Body of pancreas (tissue), 4 donors: Measurements from ENCODE around the gene PTPN12. TPM values are rescaled to one million over a fixed set of nuclear protein-coding genes. Genes with fewer than 3 reads are reported as not detected.

Source experiments
- ATAC-seq: fragments of 150-250 bp; one replicate; pipeline ENCODE4 v1.9.1; 2016
- DNase-seq, 4 donors: peaks; one replicate each; pipeline ENCODE4 v3.0.0-alpha.2; 2019
- H3K27ac ChIP-seq, 4 donors: fragments of 200-600 bp; sonication (generic); 1 replicate in 3 of 4; 2 replicates in 1 of 4; pipeline versions ENCODE4 v1.5.1 to v1.6.1; 2016 to 2019; ENCODE audit warnings: mild to moderate bottlenecking in 1 of 4, mixed read lengths in 1 of 4, moderate library complexity in 1 of 4
- H3K27me3 ChIP-seq, 2 donors: fragments of 200-600 bp; sonication (generic); one replicate each; pipeline ENCODE4 v1.6.0; 2016; ENCODE audit warnings: mild to moderate bottlenecking in 1 of 2
- H3K36me3 ChIP-seq, 2 donors: fragments of 200-600 bp; sonication (generic); replicated peaks in 1 of 2; 2 replicates each; pipeline ENCODE4 v1.5.1; 2016; ENCODE audit warnings: low read depth in 2 of 2; ENCODE audit not compliant: insufficient read depth in 1 of 2
- H3K4me1 ChIP-seq: fragments of 200-600 bp; sonication (generic); one replicate; pipeline ENCODE4 v1.6.0; 2016
- H3K4me3 ChIP-seq, 2 donors: fragments of 200-600 bp; sonication (generic); 1 replicate in 1 of 2; 2 replicates in 1 of 2; pipeline ENCODE4 v1.5.1; 2016 to 2019
- H3K9me3 ChIP-seq, 3 donors: fragments of 200-600 bp; sonication (generic); 1 replicate in 2 of 3; 2 replicates in 1 of 3; pipeline ENCODE4 v1.5.1; 2016
- CTCF ChIP-seq, 7 experiments: fragments of 450-650 bp in 4 of 7; fragments of 200-600 bp in 3 of 7; sonication (generic) in 3 of 7; IDR thresholded peaks; one replicate each; pipeline ENCODE4 v1.5.1; 2016 to 2019; ENCODE audit warnings: antibody characterized with exemption in 7 of 7
- POLR2A ChIP-seq, 3 donors: fragments of 450-650 bp; IDR thresholded peaks; one replicate each; pipeline ENCODE4 v1.6.1; 2016; ENCODE audit warnings: antibody characterized with exemption in 3 of 3, mild to moderate bottlenecking in 2 of 3
- WGBS, 2 donors: methylation state at CpG; one replicate each; pipeline ENCODE4 v1.1.5; 2017; 5-methylcytosine and 5-hydroxymethylcytosine counted together
- intact Hi-C: fragments of 100-400 bp; cut with DNase I; formaldehyde crosslinking; loops from one replicate; pipeline ENCODE4 v1.15.1; 2023
- total RNA-seq, 2 donors: library from RNA; depleted of rRNA; stranded (reverse); fragments of >200 nt; gene quantifications; one replicate each; pipeline ENCODE4 v1.1.0, GENCODE V29; 2016

The PTPN12 gene
- total RNA-seq, 2 donors from 2014 or later: 39.7 to 57.4 TPM

GRCh38 chr7:77655356-77655755 is 118.3 kb downstream of the PTPN12 start:
- no peaks in the 10 kb centered on the region for H3K9me3 ChIP-seq
- no peaks in the 10 kb centered on the region for H3K36me3 ChIP-seq
- H3K4me3 ChIP-seq: no peak overlapping the region
- WGBS, 2 donors: 96 to 100% methylated on average over 1 of the region's 1 CpG
- TF ChIP-seq POLR2A (IDR thresholded peaks at IDR 0.05): no peak
- TF ChIP-seq CTCF (IDR thresholded peaks at IDR 0.05): no peak
- intact Hi-C loops: no loop called here
- H3K4me1 ChIP-seq: peaks cover 25% of the 10 kb centered on the region
- H3K27ac ChIP-seq: no peak overlapping the region
- DNase-seq: no peak
- no peak for ATAC-seq
- no peaks in the 10 kb centered on the region for H3K27me3 ChIP-seq

GRCh38 chr7:77655836-77656455 is 118.9 kb downstream of the PTPN12 start:
- Histone ChIP-seq H3K36me3 (no peaks in the 10 kb centered on the region), H3K27me3 (no peaks in the 10 kb centered on the region), H3K9me3 (no peaks in the 10 kb centered on the region), H3K4me3 (no peak overlapping the region), H3K27ac (no peak overlapping the region), H3K4me1 (peaks cover 23% of the 10 kb centered on the region)
- intact Hi-C loops: no loop called here
- TF ChIP-seq POLR2A (IDR thresholded peaks at IDR 0.05) (no peak), CTCF (IDR thresholded peaks at IDR 0.05) (no peak)
- no peak for ATAC-seq
- no peak for DNase-seq
- WGBS, 2 donors: 92 to 94% methylated on average over 9 of the region's 9 CpGs

GRCh38 chr7:77657427-77658224 is 120.5 kb downstream of the PTPN12 start:
- no peaks in the 10 kb centered on the region for H3K9me3 ChIP-seq
- H3K4me3 ChIP-seq: no peak overlapping the region
- DNase-seq (peak; percentile 24 to 63 (median 34)), ATAC-seq (peak; percentile 77)
- H3K4me1 ChIP-seq: peaks cover 16% of the 10 kb centered on the region
- H3K27ac ChIP-seq: no peak overlapping the region
- H3K27me3 ChIP-seq: no peaks in the 10 kb centered on the region
- 54 to 63% methylated on average over 1 of the region's 1 CpG for WGBS, 2 donors
- intact Hi-C loops: no loop called here
- peak; percentile 36 to 86 (median 73) for TF ChIP-seq CTCF (IDR thresholded peaks at IDR 0.05)
- TF ChIP-seq POLR2A (IDR thresholded peaks at IDR 0.05): no peak
- H3K36me3 ChIP-seq: no peaks in the 10 kb centered on the region

- no peak for DNase-seq
- no peak overlapping the region for H3K4me3 ChIP-seq
- ATAC-seq: no peak
- H3K4me1 ChIP-seq: peaks cover 4% of the 10 kb centered on the region
- TF ChIP-seq POLR2A (IDR thresholded peaks at IDR 0.05) (no peak), CTCF (IDR thresholded peaks at IDR 0.05) (no peak)
- H3K27ac ChIP-seq: no peak overlapping the region
- no peaks in the 10 kb centered on the region for H3K27me3 ChIP-seq
- no peaks in the 10 kb centered on the region for H3K36me3 ChIP-seq
- no peaks in the 10 kb centered on the region for H3K9me3 ChIP-seq
- intact Hi-C loops: no loop called here
- 84 to 87% methylated on average over 5 of the region's 5 CpGs for WGBS, 2 donors
Observed at GRCh38 chr7:77658928-77659327, 121.8 kb downstream of the PTPN12 start.
